Fibroblast of peridontal ligament (primary cell): ENCODE results near the gene RAB8B.
"Not testable (repeated sequence)": the region's sequence is repeated elsewhere in the genome, so short reads cannot be mapped to it uniquely, and the experiment has no call there.

Source experiments
- DNase-seq: peaks from one replicate; pipeline ENCODE4 v3.0.0-alpha.2; 2010; ENCODE audit errors: extremely low read depth

The RAB8B gene

GRCh38 chr15:63208824-63209223, 19.4 kb downstream of the RAB8B start:
- DNase-seq, result not testable (repeated sequence)

DNA sequence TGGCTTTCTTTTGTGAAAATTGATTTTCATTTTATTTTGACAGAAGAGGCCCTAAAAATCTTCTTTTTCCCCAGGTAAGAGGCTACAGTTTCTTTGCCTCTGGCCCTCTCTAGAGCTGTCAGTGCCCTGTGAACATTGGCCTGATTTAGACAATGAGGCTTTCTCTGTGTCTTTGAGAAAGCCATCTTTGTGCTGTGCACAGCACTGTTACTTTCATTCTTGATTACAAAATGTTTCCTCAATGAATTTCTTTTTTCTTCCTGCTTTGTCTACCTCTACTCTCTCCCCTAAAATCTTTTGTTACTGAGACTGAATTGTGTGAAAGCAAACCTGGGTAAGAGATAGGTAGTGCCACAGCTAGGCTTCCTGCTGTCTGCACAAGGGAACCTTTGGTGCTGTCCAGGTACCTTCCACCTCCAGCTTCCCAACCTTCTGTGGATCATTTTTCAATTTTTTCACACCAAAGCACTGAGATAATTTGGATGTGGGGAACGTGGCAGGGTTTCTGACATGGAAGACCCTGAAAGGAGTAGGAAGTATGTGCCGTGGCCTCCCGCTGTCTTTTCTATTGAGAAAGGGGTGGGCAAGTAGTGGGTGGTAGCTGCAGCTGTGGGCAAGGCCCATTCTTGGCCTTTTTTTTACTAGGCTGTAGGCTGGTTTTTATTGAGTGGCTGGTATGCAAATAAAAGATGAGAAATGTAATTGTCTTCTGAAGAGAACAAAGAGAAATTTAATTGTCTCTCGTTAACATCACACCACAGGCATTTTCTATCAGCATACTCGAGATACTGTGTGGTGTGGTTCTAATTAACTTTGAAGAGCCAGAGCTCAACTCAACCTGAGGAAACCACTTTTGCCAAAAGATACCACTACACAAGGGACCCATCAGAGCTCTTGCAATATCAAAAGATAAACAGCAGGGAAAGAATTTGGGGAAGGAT, 21.0 kb downstream of the RAB8B start:
- DNase-seq, result no peak

DNA sequence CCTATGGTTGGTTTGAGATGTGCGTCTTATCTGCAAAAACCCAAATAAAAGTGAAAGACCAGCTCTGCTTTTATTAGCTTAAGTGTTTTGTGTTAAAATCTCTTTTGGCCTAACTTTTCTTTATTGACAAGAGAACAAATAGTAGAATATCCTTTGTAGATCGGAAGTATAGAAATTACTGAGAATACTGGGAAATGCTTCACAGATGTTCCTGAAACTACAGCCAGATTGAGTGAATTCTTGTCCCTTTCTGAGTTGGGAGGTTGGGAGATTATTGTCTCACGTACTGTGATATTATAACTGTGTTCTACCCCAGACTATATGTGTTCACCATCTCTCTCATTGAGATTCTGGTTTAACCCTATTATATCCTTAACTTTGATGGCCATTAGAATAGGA, 21.7 kb downstream of the RAB8B start:
- no peak for DNase-seq

- DNase-seq, result no peak
Observed at GRCh38 chr15:63211549-63211948, 22.1 kb downstream of the RAB8B start.

DNA sequence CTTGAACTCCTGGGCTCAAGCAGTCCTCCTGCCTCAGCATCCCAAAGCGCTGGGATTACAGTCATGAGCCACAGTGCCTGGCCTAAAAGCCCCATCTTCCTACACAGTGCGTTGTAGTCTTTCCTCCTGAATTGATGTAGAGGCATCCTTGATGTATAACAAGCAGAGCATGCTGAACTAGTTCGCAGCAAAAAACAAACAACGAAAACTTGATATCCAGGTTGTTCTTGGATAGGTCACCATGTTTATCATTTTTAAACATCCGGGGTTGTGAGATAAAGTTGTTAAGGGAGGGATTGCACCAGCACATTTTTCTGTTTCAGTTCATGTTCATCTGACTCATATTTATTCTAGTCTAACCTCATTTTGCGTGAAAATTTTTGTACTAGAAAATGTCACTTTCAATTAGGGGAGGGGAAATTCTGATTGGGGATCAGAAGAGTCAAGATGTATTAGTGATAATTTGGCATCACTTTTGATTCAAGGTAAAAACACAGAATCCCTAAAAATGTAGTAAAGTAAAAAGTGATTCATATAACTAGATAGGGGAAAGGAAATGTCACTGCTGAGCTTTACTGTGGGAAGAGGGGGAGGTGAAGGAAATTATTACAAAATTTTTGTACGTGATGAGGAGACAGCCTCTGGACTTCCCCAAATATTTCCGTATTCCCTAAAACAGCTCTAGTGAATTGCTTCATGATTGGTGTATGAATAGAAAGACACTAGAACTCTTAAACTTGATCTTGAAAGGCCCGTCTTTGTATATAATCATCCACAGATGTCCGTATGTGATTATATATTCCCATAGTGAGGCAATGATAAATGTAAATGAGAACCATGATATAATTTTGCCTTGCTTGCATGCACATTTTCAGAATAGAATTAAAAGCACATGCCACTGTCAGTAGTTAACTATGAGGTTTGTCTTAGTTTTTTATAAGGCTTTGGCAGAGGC, 22.9 kb downstream of the RAB8B start:
- peak; percentile 98 for DNase-seq

- peak; percentile 68 for DNase-seq
Observed at GRCh38 chr15:63218100-63218808, 28.8 kb downstream of the RAB8B start.

DNA sequence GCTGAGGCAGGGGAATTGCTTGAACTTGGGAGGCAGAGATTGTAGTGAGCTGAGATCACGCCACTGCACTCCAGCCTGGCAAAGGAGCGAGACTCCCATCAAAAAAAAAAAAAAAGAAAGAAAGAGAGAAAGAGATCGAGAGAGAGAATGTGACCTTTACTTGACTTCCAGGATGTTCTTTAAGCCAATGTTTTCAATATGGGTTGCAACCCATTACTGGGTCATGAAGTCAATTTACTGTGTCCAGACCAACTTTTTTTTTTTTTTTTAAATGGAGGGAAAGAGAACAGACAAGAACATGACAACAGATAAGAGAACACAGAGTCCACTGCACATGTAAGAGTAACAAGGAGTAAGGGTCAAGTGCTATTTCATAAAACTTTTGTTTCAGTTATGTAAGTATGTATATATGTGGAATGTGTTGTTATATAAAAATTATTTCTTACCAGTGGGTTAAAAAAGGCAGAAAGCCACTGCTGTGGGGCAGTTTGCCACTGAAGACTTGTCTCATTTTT, 29.8 kb downstream of the RAB8B start:
- DNase-seq, result no peak

DNA sequence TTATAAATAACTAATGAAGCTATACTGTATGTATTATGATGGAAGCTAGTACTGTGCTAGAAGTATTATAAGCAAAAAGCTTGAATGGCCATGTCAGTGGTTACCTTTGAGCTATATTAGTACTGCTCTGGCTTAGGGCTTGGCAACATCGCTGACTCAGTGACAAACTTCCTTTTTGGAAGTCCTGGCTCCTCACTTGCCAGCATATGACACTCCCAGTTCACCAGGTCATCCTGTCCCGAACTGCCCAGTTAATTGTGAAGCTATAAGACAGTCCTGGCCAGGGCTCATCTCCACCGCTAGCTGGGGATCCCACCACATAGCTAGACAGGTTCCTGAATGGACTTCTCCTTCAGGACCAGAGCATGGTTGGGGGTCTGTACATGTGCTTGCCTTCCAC, 31.9 kb downstream of the RAB8B start:
- no peak for DNase-seq

DNA sequence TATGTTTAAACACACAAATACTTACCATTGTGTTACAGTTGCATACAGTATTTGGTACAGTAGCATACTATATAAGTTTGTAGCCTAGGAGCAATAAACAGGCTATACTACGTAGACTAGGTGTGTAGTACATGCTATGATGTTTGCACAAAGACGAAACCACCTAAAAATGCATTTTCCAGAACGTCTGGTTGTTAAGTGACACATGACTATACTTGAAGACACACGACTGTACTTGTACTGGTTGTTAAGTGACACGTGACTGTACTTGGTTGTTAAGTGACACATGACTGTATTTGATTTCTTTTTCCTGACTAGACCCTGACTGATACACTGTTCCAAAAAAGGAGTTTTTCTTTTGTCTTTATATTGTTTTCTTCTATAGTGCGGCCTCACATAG, 34.1 kb downstream of the RAB8B start:
- DNase-seq, result no peak

DNA sequence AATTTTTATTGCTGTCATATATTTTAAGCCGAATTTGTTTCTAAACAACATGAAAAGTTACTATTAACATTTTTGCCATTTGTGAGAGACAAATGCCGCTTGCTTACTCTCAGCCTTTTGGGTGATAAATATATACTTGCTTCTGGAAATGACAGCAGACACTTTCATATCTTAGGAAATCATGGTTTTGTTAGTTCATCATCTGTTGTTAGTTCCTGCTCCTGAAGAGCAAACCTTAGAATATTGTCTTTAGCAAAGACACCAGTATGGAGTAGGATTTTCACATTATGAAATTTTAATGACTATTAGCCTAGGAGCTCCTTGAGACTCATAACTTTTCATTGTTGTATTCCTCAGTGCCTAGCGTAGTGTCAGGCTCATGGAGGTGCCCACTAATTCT, 36.0 kb downstream of the RAB8B start:
- no peak for DNase-seq

DNA sequence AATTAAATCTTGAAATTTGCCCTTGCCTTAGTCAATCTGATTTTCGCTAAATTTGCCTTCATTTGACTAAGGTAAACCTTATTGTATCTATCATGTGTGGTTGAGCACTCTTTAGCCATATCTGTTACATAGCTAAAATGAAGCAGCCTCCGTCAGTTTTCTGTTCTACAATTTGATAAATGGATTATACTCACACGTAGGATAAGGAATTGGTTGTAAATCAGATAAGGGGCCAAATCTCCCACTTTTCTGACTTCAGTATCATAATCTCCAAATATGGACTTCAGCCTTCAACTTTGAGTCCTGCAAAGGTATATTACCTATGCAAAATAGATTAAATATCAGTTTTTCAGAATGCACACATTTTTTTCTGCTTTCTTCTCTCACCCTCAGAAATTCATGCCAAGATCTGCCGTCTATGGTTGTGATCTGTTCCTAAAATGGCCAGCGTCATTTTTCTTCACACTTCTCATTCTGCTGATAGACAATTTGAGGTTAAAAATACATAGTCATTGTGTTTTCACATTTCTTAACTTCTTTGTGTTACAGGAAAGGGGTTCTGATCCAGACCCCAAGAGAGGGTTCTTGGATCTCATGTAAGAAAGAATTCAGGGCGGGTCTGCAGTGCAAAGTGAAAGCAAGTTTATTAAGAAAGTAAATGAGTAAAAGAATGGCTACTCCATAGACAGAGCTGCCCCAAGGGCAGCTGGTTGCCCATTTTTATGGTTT, 36.9 kb downstream of the RAB8B start:
- no peak for DNase-seq

DNA sequence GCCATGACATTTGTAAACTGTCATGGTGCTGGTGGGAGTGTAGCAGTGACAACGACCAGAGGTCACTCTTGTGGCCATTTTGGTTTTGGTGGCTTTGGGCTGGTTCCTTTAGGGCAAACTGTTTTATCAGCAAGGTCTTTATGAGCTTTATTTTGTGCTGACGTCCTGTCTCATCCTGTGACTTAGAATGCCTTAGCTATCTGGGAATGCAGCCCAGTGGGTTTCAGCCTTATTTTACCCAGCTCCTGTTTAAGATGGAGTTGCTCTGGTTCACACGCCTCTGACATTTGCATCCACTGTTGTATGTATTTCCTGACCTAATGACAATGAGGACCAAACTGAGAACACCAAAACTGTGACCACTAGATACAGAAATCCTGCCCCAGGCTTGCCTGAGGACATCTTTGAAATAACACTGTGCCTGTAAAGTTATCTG, 37.6 kb downstream of the RAB8B start:
- no peak for DNase-seq

DNA sequence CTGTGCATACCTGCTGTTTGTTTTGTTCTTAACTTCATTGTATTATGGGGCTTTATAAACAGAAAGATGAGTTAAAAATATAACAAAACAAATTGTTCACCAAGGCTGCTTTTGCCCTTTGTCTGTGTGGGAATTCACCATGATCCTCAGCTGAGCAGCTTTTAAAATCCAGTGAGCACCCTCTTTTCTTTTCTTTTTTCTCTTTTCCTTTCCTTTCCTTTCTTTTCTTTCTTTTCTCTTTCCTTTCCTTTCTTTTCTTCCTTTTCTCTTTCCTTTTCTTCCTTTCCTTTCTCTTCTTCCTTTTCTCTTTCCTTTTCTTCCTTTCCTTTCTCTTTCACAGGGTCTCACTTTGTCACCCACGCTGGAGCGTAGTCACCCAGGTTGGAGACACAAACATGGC, 38.3 kb downstream of the RAB8B start:
- DNase-seq, result no peak

DNA sequence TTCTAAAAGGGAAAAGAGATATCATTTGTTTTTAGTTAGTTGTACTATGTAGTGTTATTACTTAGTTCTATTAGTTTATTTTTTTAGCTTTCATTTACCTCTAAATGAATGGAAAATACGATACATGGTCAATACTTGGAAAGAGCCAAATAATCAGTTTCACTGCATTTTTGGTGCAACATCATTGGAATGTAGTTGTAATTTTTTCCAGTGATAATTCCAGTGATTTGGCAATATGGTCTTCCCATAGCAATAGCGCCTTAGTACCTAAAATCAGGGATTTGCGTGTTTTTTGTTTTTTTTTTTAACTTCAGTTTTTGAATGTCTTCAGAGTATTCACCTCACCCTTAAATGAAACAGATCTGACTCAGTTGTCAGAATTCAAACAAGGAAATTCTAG, 41.8 kb downstream of the RAB8B start:
- peak; percentile 38 for DNase-seq

GRCh38 chr15:63231706-63232105, 42.3 kb downstream of the RAB8B start:
- DNase-seq, result no peak

DNA sequence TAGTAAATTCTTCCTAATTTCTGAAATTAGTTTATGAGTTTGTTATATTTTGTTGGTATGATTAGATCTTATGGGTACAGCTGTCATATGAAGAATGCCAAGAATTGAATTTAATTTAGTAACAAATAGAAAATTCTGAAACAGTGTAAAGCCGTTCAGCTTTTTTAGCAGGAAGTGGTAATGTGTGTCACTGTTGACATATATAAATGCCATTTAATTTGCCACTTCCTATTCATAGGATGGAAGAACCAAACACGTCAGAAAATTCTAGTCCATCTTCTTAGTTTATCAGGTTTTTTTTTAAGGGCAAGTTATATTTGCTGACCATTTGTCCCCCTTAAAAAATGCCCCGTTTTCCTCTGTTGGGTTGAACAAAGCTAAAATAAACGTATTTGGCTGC, 43.0 kb downstream of the RAB8B start:
- DNase-seq, result no peak

DNA sequence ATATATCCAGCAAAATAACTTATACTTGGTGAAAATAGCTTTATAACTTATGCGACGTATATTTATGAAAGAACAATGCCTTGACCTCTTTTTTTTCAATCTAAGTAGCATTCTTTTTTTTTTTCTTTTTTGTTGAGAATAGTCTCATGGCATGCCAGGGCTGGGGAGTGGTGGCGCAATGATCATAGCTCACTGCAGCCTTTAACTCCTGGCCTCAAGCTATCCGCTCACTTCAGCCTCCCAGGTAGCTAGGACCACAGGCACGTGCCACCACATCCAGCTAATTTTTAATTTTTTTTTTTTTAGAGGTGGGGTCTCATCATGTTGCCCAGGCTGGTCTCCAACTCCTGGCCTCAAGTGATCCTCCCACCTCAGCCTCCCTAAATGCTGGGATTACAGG, 43.5 kb downstream of the RAB8B start:
- no peak for DNase-seq

DNA sequence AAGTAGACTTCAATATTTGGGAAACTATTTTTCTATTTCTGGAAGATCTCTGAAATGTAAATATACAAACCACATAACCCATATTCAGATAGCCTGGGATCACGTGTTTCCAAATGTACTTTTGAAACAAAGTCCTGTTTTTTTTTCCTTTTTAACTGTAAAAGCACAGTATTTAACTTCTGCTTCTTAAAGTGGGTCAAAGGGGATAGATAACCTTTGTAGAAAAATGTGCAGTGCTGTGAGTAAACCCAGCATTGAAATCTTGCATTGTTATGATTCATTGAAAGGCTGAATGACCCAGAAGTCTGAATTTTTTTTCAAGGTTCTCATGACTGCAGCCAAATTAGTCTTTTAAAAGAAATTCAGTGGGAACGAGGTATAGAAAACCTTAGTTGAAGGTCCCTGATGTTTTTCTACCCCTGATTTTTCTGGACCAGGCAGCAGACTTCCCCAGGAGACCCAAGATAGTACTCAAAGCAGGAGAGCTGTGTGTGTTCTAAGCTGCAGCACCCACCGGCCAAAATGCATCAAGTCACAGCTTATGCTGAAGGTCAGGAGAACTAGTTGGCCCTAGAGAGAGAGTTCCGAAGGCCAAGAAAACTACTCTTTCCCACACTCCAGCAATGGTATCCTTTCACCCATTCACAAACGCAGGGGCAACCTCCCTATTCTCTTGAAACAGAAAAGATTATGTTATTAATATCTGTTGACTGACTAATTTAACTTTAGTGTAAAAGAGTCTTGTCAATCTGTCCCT, 44.4 kb downstream of the RAB8B start:
- DNase-seq, result peak; percentile 71

- peak; percentile 78 for DNase-seq
Observed at GRCh38 chr15:63234451-63234870, 45.1 kb downstream of the RAB8B start.

GRCh38 chr15:63236272-63236671, 46.9 kb downstream of the RAB8B start:
- peak; percentile 64 for DNase-seq
